ENCODE measurements around the gene ESRRA. TPM values are rescaled to one million over a fixed set of nuclear protein-coding genes. Genes with fewer than 3 reads are reported as not detected.
"Not testable (repeated sequence)": the region's sequence is repeated elsewhere in the genome, so short reads cannot be mapped to it uniquely, and the experiment has no call there.

ESRRA gene
- total and polyA plus RNA-seq, 9 of the 15 experiments (the other 6 are each of a cell fraction or from before 2014, with no cell fraction given) = 0.27 to 89.7 (median 23.7) TPM

DNA sequence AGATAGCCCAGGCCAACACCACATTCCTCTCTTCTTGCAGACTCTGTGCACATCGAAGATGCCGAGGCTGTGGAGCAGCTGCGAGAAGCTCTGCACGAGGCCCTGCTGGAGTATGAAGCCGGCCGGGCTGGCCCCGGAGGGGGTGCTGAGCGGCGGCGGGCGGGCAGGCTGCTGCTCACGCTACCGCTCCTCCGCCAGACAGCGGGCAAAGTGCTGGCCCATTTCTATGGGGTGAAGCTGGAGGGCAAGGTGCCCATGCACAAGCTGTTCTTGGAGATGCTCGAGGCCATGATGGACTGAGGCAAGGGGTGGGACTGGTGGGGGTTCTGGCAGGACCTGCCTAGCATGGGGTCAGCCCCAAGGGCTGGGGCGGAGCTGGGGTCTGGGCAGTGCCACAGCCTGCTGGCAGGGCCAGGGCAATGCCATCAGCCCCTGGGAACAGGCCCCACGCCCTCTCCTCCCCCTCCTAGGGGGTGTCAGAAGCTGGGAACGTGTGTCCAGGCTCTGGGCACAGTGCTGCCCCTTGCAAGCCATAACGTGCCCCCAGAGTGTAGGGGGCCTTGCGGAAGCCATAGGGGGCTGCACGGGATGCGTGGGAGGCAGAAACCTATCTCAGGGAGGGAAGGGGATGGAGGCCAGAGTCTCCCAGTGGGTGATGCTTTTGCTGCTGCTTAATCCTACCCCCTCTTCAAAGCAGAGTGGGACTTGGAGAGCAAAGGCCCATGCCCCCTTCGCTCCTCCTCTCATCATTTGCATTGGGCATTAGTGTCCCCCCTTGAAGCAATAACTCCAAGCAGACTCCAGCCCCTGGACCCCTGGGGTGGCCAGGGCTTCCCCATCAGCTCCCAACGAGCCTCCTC is 10.6 kb downstream of the ESRRA start:
- H3K27ac ChIP-seq (ENCODE audit: extremely low read depth, low read depth, low read length) = peak overlapping the region; percentile 99; the same call in 1 of the 3 replicates

More for the DNA sequence above, 10.6 kb downstream of the ESRRA start:
- H4K20me1 ChIP-seq (replicated peaks; ENCODE audit: control insufficient read depth, insufficient read depth, low read length); intact Hi-C loops (cut with micrococcal nuclease); DNase-seq (ENCODE audit: extremely low read depth in 1 of 4, low spot score in 3 of 4); H3K9me1 ChIP-seq (ENCODE audit: control insufficient read depth, insufficient read depth, low read length); BruUV-seq (replicated peaks); FAIRE-seq; H3K9me3 ChIP-seq (replicated peaks; ENCODE audit: control insufficient read depth, insufficient read depth, low read depth, low read length); H3K27me3 ChIP-seq (ENCODE audit: control insufficient read depth in 2 of 2, insufficient read depth in 2 of 2, low read length in 2 of 2); H2AFZ ChIP-seq (ENCODE audit: low read depth, low read length); ATAC-seq; in situ Hi-C loops (cut with MboI); TF ChIP-seq MYNN (CRISPR knock-in tag; IDR thresholded peaks at IDR 0.05): not testable (repeated sequence)
- POLR2A ChIA-PET = interaction anchor here (0.8 to 2.5 kb wide), 2 partner anchors 9 to 39 kb away, joined by 3 to 10 read pairs; no protein-coding TSS in a partner anchor
- CTCF ChIA-PET (ENCODE audit: low intra/inter-chr PET ratio) = interaction anchor here (2.7 kb wide), 1 partner anchor 39 kb away, joined by 19 read pairs; no protein-coding TSS in a partner anchor
- H3K79me2 ChIP-seq (ENCODE audit: control insufficient read depth, insufficient read depth, low read length) = peaks cover 45% of the 10 kb centered on the region
- peaks cover 62% of the 10 kb centered on the region for H3K36me3 ChIP-seq (ENCODE audit: control insufficient read depth, insufficient read depth, low read length)
- H3K9ac ChIP-seq (ENCODE audit: insufficient read depth in 1 of 2, low read depth in 2 of 2, low read length in 2 of 2) = peak overlapping the region; percentile 86 to 94; a peak in 3 of 4 replicates
- 72% methylated on average over 15 of the region's 25 CpGs for WGBS (ENCODE audit: insufficient coverage, low coverage, missing lambda C conversion rate)
- H3K4me2 ChIP-seq (ENCODE audit: insufficient read depth, low read length) = peak overlapping the region; percentile 95
- TF ChIP-seq POLR2AphosphoS5 (IDR thresholded peaks at IDR 0.05; ENCODE audit: control insufficient read depth, insufficient read depth, low read depth, low read length) (peak; percentile 50; the same call in 1 of the 2 replicates), RBFOX2 (IDR thresholded peaks at IDR 0.05; ENCODE audit: low read depth, low read length) (peak; percentile 58), MYNN (IDR thresholded peaks at IDR 0.05) (peak; percentile 58; the same call in 1 of the 2 replicates), POLR2AphosphoS2 (IDR thresholded peaks at IDR 0.05; ENCODE audit: low read length) (peak; percentile 43; the same call in 1 of the 2 replicates), KDM5B (IDR thresholded peaks at IDR 0.05; ENCODE audit: insufficient replicate concordance, low read depth, low read length) (peak; percentile 44), POLR2A (conservative IDR thresholded peaks at IDR 0.05) (peak; percentile 1; the same call in 1 of the 2 replicates), POLR2G (IDR thresholded peaks at IDR 0.05; ENCODE audit: low read depth, low read length) (peak; percentile 78), SUPT5H (IDR thresholded peaks at IDR 0.05) (peak; percentile 5; the same call in 1 of the 2 replicates), ZBTB7A (IDR thresholded peaks at IDR 0.05; ENCODE audit: borderline replicate concordance, control insufficient read depth, low read depth, low read length) (0 out of 2 replicates have a peak, but pooled peaks have one; percentile 15), RBM22 (IDR thresholded peaks at IDR 0.05; ENCODE audit: low read depth, low read length, poor library complexity, severe bottlenecking) (peak; percentile 16), MAZ (CRISPR knock-in tag; conservative IDR thresholded peaks at IDR 0.05 in 1 of 2, IDR thresholded peaks at IDR 0.05 in 1 of 2) (peak in 1 of 2 experiments; percentile 47; a peak in 2 of 4 replicates), HNRNPL (IDR thresholded peaks at IDR 0.05; ENCODE audit: low read depth, low read length) (0 out of 2 replicates have a peak, but pooled peaks have one; percentile 41)
- H3K4me1 ChIP-seq (replicated peaks in 1 of 2; ENCODE audit: control insufficient read depth in 2 of 2, insufficient read depth in 2 of 2, low read length in 2 of 2) = peaks cover 8 to 63% of the 10 kb centered on the region in 2 experiments; a peak in 4 of 5 replicates
- peak overlapping the region; percentile 94 for H3K4me3 ChIP-seq
